NCI-H1694 (cell line): Measurements from ENCODE around the gene CD300E.
"Not testable (repeated sequence)": the region's sequence is repeated elsewhere in the genome, so short reads cannot be mapped to it uniquely, and the experiment has no call there.

ENCODE experiments used
- DNase-seq: peaks from one replicate; lab custom pipeline; 2025; lab: John Stamatoyannopoulos, UW

Gene CD300E

GRCh38 chr17:74599023-74599399, 24.5 kb downstream of the CD300E start:
- DNase-seq = no peak

GRCh38 chr17:74598346-74599022, 25.1 kb downstream of the CD300E start:
- DNase-seq = no peak

DNA sequence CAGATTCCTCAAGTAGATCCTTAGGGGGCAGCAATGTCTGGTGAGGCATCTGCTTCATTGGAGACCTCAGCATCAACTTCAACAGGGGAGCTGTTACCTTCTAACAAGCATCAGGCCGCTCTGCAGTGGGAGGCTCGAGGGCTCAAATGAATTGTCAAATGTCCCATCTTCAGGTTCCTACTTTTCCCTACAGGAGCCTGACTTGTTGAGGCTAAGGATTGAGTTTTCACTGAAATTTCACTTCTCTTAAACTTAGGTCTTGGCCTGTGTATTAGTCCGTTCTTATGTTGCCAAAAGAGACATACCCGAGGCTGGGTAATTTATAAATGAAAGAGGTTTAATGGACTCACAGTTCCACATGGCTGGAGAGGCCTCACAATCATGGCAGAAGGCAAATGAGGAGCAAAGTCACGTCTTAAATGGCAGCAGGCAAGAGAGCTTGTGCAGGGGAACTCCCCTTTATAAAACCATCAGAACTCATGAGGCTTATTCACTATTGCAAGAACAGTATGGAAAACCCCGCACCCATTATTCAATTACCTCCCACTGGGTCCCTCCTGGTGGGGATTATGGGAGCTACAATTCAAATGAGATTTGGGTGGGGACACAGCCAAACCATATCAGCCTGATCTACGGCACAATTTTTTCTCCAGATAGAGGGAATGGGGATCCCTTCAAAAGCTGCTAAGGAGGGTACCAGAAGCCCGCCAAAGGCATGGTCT, 26.3 kb downstream of the CD300E start:
- no peak for DNase-seq

DNA sequence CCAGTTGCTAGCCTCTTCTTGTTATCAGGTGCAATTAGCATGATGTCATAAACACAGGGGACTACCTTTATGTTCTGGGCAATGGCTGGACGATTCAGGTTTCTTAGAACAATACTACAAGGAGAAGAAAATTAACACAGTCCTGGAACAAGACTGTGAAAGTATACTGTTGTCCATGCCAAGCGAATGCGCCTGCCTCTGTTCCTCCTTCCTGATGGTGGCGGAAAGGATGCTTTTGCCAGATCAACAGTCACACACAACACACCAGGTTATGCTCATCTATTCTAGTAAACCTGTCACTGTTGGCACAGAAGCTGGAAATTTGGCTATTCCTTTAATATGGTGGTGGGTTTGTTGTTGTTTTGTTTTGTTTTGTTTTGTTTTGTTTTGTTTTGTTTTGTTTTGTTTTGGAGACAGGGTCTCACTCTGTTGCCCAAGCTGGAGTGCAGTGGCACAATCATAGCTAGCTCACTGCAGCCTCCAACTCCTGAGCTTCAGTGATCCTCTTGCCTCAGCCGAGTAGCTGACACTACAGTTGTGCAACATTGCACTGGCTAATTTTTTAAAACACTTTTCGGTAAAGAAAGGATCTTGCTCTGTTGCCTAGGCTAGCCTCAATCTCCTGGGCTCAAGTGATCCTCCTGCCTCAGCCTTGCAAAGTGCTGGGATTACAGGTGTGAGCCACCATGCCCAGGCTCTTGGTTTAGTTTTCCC, 28.3 kb downstream of the CD300E start:
- DNase-seq = no peak

- no peak for DNase-seq
These were observed 31.2 kb downstream of the CD300E start, which contains the start of gene CD300LD for GRCh38 chr17:74592087-74592990. TSS of gene CD300LD (minus strand) at chr17:74592283. CDS start at chr17:74592202, 81 bp downstream.

DNA sequence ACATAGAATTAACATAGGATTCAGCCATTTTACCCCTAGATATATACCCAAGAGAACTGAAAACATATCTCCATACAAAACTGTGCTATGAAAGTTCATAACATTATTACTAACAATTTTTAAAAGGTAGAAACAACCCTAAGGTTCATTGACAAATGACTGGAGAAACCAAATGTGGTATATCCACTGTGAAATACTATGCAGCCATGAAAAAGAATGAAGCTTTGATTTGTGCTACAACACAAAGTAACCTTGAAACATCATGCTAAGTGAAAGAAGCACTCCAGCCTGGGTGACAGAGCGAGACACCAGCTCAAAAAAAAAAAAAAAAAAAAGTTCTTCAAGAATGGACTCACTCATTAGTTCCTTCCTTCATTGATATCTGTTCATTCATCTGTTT, 32.0 kb downstream of the CD300E start:
- DNase-seq = no peak

DNA sequence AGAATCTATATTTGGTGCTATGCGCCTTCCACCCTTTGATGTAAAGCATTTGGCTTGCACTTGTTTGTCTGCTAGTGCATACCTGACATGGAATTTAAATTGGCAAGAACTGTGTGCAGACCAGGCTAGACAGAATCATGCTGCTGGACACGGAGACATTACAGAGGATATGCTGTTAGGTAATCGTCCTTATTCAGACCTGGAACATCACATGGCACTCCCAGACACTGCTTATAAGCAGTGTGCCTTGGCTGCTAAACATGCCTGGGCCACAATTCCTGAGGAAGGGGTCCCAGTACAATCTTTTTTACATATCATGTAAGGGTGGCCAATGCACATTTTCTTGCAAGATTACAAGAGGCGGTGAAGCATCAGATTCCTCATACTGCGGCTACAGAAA, 37.8 kb downstream of the CD300E start:
- no peak for DNase-seq

DNA sequence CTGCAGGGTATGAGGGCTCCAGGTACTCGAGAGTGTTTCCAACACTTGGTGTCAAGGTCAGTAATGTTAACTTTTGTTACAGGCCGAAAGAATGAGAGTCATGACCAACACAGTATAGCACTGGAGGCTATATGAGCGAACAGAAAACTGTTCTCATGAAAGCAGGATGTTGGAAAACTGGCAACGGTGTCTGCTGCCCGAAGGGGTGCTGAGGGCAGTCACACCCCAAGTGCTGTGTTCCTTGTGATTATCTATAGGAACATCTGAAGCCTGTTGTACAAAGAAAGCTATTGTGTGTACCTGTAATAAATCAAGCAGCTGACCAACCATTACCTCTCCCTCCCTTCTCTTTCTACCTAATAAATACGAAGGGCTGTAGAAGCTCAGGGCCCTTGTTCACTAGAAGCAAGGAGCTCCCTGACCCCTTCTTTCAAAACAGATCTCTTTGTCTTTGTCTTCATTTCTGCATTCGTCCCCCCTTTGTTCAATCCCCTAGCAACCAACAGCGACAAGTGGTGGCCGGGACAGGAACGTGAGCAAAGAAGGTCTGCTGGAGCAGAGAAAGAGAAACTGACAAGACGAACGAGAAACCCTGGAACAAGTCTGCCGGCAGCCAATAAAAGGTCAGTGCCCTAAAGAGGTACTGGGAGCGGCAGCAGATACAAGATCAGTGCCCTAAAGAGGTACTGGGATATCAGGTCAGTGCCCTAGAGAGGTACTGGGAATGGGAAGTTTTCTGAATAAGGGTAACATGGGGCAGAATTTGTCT, 39.1 kb downstream of the CD300E start:
- DNase-seq = no peak

- no peak for DNase-seq
These were observed 40.9 kb downstream of the CD300E start for GRCh38 chr17:74582633-74583032.

DNA sequence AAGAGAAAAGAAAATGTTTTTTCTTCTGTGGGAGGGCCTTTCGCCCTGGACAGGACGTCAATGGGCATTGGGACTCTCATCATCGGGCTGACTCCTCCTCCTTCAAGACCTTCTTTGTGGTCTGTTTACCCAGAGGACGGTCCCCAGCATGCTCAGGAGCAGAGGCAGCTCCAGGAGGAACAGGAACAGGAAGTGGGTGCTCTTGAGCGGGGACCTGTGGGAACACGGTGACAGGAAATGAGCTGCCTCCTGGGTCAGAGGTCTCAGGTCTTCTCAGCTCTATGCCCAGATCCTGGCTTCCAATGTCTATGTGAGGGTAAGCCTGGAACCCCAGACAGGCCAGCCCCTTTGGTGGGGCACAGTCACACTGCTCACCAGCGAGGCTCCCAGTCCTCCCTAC, 43.6 kb downstream of the CD300E start:
- DNase-seq = no peak

DNA sequence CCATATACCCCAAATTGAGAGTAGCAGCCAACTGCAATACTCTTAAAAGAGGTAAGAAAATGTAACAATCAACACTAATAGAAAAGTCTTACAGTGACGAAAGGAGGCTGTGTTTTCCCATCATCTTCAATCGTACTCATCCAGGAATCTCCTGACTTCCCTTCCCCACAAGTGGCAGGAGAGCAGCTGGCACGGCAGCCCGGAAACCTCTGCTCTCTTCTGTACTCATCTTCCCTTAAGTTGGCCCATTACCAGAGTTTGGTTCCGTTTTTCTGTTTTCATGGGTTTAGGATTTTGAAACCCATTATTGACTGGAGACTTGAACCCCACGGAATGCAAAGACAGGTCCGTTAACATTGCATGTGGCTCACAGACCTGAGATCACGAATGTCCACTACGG, 44.6 kb downstream of the CD300E start:
- no peak for DNase-seq

- no peak for DNase-seq
These were observed 48.9 kb downstream of the CD300E start for GRCh38 chr17:74574489-74575142.

GRCh38 chr17:74573635-74574034, 49.9 kb downstream of the CD300E start:
- DNase-seq = not testable (repeated sequence)

- DNase-seq = no peak
These were observed 50.4 kb downstream of the CD300E start for GRCh38 chr17:74573169-74573568.

DNA sequence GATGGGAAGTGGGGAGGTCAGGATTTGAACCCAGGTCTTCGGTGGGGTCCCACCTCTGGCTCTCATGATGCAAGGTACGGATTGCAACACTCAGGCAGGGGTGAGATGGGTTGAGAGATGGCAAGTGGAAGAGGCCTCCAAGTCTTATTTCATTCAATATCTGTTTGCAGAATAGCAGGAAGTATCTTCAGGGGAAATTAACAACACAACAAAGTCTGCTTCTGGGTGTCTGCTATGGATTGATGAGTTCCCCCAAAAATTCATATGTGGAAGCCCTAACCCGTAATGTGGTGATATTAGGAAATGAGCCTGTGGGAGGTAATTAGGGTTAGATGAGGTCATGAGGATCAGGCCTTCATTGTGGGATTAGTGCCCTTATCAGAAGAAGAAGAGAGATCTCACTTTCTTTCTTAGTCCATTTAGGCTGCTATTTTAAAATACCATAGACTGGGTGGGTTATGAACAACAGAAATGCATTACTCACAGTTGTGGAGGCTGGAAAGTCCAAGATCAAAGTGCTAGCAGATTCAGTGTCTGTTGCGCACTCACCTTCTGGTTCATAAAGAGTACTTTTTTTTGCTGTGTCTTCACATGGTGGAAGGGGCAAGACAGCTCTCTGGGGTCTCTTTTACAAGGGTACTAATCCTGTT, 51.8 kb downstream of the CD300E start:
- no peak for DNase-seq

- DNase-seq = no peak
These were observed 54.2 kb downstream of the CD300E start for GRCh38 chr17:74569020-74570003.

GRCh38 chr17:74568106-74568873, 55.2 kb downstream of the CD300E start:
- DNase-seq = no peak

DNA sequence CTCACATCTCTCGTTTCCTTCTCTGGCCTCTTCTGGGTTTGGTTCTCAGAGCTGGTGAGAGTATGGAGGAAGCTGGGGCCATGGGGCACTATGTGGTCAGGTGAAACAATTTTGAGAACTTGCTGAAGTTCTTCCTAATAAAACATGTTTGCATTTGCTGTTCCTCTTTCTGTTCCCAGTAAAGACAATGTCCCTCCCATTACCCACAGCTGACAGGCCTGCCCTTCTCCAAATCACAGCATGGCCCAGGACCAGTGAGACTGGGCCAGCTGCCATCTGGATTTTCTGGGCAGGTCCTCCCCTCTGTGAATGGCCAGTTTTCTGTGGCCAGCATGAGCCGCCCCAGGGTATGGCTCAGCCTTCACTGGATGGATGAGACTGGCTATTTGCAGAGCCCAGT, 56.1 kb downstream of the CD300E start, which contains the start of gene CD300H:
CD300H (minus strand) TSS at position 113 of the 400 bp plus-strand sequence.
- no peak for DNase-seq
